ES-I3 (cell line): ENCODE results near the gene CSF3R.

Experiments used
- H3K36me3 ChIP-seq: 2 replicates; pipeline ENCODE4 v1.6.1; 2013; ENCODE audit warnings: mild to moderate bottlenecking, low read length, control low read depth, moderate library complexity; ENCODE audit not compliant: insufficient read depth
- H3K4me1 ChIP-seq: 2 replicates; pipeline ENCODE4 v1.6.1; 2013; ENCODE audit warnings: mild to moderate bottlenecking, control low read depth, low read length; ENCODE audit not compliant: insufficient read depth
- H3K9ac ChIP-seq: 2 replicates; pipeline ENCODE4 v1.6.1; 2013; ENCODE audit warnings: low read depth, mild to moderate bottlenecking, low read length, moderate library complexity
- H3K9me3 ChIP-seq: 2 replicates; pipeline ENCODE4 v1.6.1; 2013; ENCODE audit warnings: mild to moderate bottlenecking, low read length, moderate library complexity; ENCODE audit not compliant: control insufficient read depth, insufficient read depth

Gene CSF3R

GRCh38 chr1:36465731-36466369, 16.9 kb downstream of the CSF3R start:
- Histone ChIP-seq H3K9me3 (no peaks in the 10 kb centered on the region), H3K36me3 (peaks cover 7% of the 10 kb centered on the region), H3K4me1 (peaks cover 17% of the 10 kb centered on the region), H3K9ac (no peak overlapping the region)

GRCh38 chr1:36464605-36465393, 17.9 kb downstream of the CSF3R start:
- peaks cover 17% of the 10 kb centered on the region for H3K4me1 ChIP-seq
- no peaks in the 10 kb centered on the region for H3K9me3 ChIP-seq

GRCh38 chr1:36463803-36464604, 18.7 kb downstream of the CSF3R start, which contains the start of gene MRPS15:
TSS of gene MRPS15 (minus strand) at chr1:36464384. CDS start at chr1:36464275, 109 bp downstream.
- H3K9ac ChIP-seq: peak within 1 kb of the TSS; percentile 87
- peaks cover 7% of the 10 kb centered on the region for H3K36me3 ChIP-seq
- no peaks in the 10 kb centered on the region for H3K9me3 ChIP-seq
- peaks cover 17% of the 10 kb centered on the region for H3K4me1 ChIP-seq

More at GRCh38 chr1:36464605-36465393, 17.9 kb downstream of the CSF3R start:
- Histone ChIP-seq H3K9ac (peak overlapping the region; percentile 87), H3K36me3 (peaks cover 7% of the 10 kb centered on the region)

GRCh38 chr1:36463463-36463802, 19.3 kb downstream of the CSF3R start:
- H3K36me3 ChIP-seq: peaks cover 7% of the 10 kb centered on the region
- H3K9ac ChIP-seq: peak overlapping the region; percentile 87
- H3K9me3 ChIP-seq: no peaks in the 10 kb centered on the region
- peaks cover 17% of the 10 kb centered on the region for H3K4me1 ChIP-seq

- no peaks in the 10 kb centered on the region for H3K9me3 ChIP-seq
- H3K4me1 ChIP-seq: peaks cover 3% of the 10 kb centered on the region; the same call in 1 of the 2 replicates
- H3K36me3 ChIP-seq: peaks cover 22% of the 10 kb centered on the region
- H3K9ac ChIP-seq: no peak overlapping the region
Observed at GRCh38 chr1:36458910-36459309, 23.8 kb downstream of the CSF3R start.

- Histone ChIP-seq H3K4me1 (no peaks in the 10 kb centered on the region), H3K9ac (no peak overlapping the region), H3K9me3 (no peaks in the 10 kb centered on the region), H3K36me3 (peaks cover 22% of the 10 kb centered on the region)
Observed at GRCh38 chr1:36457691-36458090, 25.0 kb downstream of the CSF3R start.

GRCh38 chr1:36456391-36456928, 26.3 kb downstream of the CSF3R start:
- Histone ChIP-seq H3K4me1 (no peaks in the 10 kb centered on the region), H3K9ac (no peak overlapping the region), H3K9me3 (no peaks in the 10 kb centered on the region), H3K36me3 (peaks cover 21% of the 10 kb centered on the region)

GRCh38 chr1:36455386-36455785, 27.3 kb downstream of the CSF3R start:
- H3K9ac ChIP-seq: no peak overlapping the region
- no peaks in the 10 kb centered on the region for H3K9me3 ChIP-seq
- H3K4me1 ChIP-seq: no peaks in the 10 kb centered on the region
- H3K36me3 ChIP-seq: peaks cover 15% of the 10 kb centered on the region; the same call in 1 of the 2 replicates

- Histone ChIP-seq H3K36me3 (peaks cover 15% of the 10 kb centered on the region; the same call in 1 of the 2 replicates), H3K9me3 (no peaks in the 10 kb centered on the region), H3K9ac (no peak overlapping the region), H3K4me1 (no peaks in the 10 kb centered on the region)
Observed at GRCh38 chr1:36453600-36454388, 28.9 kb downstream of the CSF3R start.

GRCh38 chr1:36453051-36453450, 29.7 kb downstream of the CSF3R start:
- H3K9ac ChIP-seq: no peak overlapping the region
- peaks cover 15% of the 10 kb centered on the region; the same call in 1 of the 2 replicates for H3K36me3 ChIP-seq
- H3K9me3 ChIP-seq: no peaks in the 10 kb centered on the region
- no peaks in the 10 kb centered on the region for H3K4me1 ChIP-seq

GRCh38 chr1:36450919-36451305, 31.8 kb downstream of the CSF3R start:
- Histone ChIP-seq H3K36me3 (peaks cover 7% of the 10 kb centered on the region; the same call in 1 of the 2 replicates), H3K9ac (peak overlapping the region; percentile 92), H3K4me1 (peaks cover 8% of the 10 kb centered on the region; the same call in 1 of the 2 replicates), H3K9me3 (no peaks in the 10 kb centered on the region)

- peaks cover 8% of the 10 kb centered on the region; the same call in 1 of the 2 replicates for H3K4me1 ChIP-seq
- H3K9me3 ChIP-seq: no peaks in the 10 kb centered on the region
- peak within 1 kb of the TSS; percentile 92 for H3K9ac ChIP-seq
- H3K36me3 ChIP-seq: peaks cover 7% of the 10 kb centered on the region; the same call in 1 of the 2 replicates
Observed at GRCh38 chr1:36450270-36450918, 32.3 kb downstream of the CSF3R start, which contains the start of gene OSCP1. TSS of gene OSCP1 (minus strand) at chr1:36450451. CDS start at chr1:36450369, 82 bp downstream.

GRCh38 chr1:36448530-36449056, 34.1 kb downstream of the CSF3R start:
- no peak overlapping the region for H3K9ac ChIP-seq
- no peaks in the 10 kb centered on the region for H3K36me3 ChIP-seq

More at GRCh38 chr1:36448530-36449056, 34.1 kb downstream of the CSF3R start:
- Histone ChIP-seq H3K4me1 (peaks cover 8% of the 10 kb centered on the region), H3K9me3 (no peaks in the 10 kb centered on the region)
